Raji (cell line): Measurements from ENCODE around the gene COQ8A.

Source experiments
- POLR2A ChIP-seq: IDR thresholded peaks from 2 replicates; pipeline ENCODE4 v1.6.1; 2011; ENCODE audit warnings: low read depth, low read length, control low read depth; ENCODE audit not compliant: insufficient read depth

Gene COQ8A

GRCh38 chr1:226912587-226913176, 27.4 kb upstream of the COQ8A start:
- no peak for TF ChIP-seq POLR2A

GRCh38 chr1:226915672-226915995, 24.5 kb upstream of the COQ8A start:
- no peak for TF ChIP-seq POLR2A

GRCh38 chr1:226916497-226916896, 23.6 kb upstream of the COQ8A start:
- no peak for TF ChIP-seq POLR2A

- no peak for TF ChIP-seq POLR2A
Measured at GRCh38 chr1:226919587-226919986, 20.5 kb upstream of the COQ8A start.

GRCh38 chr1:226919995-226920394, 20.1 kb upstream of the COQ8A start:
- TF ChIP-seq POLR2A: no peak

GRCh38 chr1:226920446-226920894, 19.6 kb upstream of the COQ8A start:
- TF ChIP-seq POLR2A: no peak

GRCh38 chr1:226921504-226921903, 18.6 kb upstream of the COQ8A start:
- TF ChIP-seq POLR2A: no peak

GRCh38 chr1:226934483-226935237, 5.4 kb upstream of the COQ8A start:
- no peak for TF ChIP-seq POLR2A

- TF ChIP-seq POLR2A: no peak
Measured at GRCh38 chr1:226937940-226938725, 2.0 kb upstream of the COQ8A start.

GRCh38 chr1:226938903-226939437, 1.1 kb upstream of the COQ8A start:
- no peak for TF ChIP-seq POLR2A

GRCh38 chr1:226939438-226940028, 561 bp upstream of the COQ8A start:
- TF ChIP-seq POLR2A: peak; percentile 89

- no peak for TF ChIP-seq POLR2A
Measured at GRCh38 chr1:226940806-226941067, 643 bp downstream of the COQ8A start.

- no peak for TF ChIP-seq POLR2A
Measured at GRCh38 chr1:226942392-226942791, 2.3 kb downstream of the COQ8A start.

GRCh38 chr1:226943156-226943555, 3.1 kb downstream of the COQ8A start:
- no peak for TF ChIP-seq POLR2A

GRCh38 chr1:226943927-226944326, 3.8 kb downstream of the COQ8A start:
- no peak for TF ChIP-seq POLR2A

GRCh38 chr1:226945106-226945857, 5.2 kb downstream of the COQ8A start:
- TF ChIP-seq POLR2A: no peak

GRCh38 chr1:226945858-226946245, 5.8 kb downstream of the COQ8A start:
- TF ChIP-seq POLR2A: no peak
